ENCODE measurements around the gene DCLK1. TPM values are rescaled to one million over a fixed set of nuclear protein-coding genes. Genes with fewer than 3 reads are reported as not detected.

The DCLK1 gene
- total and polyA plus RNA-seq, 2 experiments from 2014 or later: 0.16 to 2.9 TPM

DNA sequence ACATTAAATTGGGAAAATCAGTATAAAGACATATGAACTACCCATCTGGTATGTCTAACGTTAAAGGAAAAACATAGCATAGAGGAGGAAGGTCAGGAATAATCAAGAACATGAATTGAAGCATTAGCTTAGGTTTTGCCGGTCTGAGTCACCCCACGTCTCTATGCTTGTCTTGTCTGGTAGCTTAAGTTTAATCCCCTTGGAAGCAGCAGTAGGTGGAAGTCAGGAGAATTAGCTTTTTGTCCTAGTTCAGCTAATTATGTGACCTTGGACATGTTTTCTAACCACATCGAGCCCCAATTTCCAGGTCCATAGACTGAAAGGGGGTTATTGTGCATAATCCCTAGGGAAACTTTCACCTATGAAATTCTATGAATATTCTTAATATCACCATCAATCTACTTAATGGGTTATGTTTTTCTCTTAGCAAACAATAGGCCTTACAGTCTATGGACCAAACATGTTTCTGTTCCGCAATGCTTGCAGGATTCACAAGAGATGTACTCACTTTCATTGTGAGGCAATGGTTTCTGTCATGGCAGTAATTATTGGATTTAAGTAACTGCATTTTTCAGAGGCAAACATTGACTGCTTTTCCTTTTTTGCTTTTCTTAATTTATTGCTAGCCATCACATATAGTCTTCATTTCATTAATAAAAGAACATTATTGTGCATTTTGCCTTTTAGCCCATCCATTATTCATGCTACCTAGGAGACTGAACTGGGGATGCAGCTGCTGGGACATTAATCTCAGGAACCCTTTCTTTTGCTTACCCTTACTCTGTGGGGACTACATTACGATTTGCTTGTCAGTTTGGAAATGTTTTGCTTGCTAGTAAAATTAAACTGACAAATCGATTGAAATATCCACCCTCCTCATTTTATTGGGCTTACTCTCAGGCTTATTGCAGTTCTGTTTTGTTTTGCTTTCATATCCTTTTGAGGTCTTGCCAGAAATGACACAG, 349.9 kb downstream of the DCLK1 start:
- 62% methylated on average over 7 of the region's 7 CpGs for WGBS (ENCODE audit: low lambda C conversion rate, missing lambda C conversion rate)
- no peaks in the 10 kb centered on the region for H3K36me3 ChIP-seq (replicated peaks; ENCODE audit: insufficient read depth, low read depth)
- no peak overlapping the region for H2AFZ ChIP-seq
- no peak overlapping the region for H3K4me2 ChIP-seq
- H4K20me1 ChIP-seq (ENCODE audit: insufficient read depth, poor library complexity, severe bottlenecking): no peaks in the 10 kb centered on the region
- H3K27ac ChIP-seq: no peak overlapping the region
- H3K9me3 ChIP-seq (ENCODE audit: low read depth): no peaks in the 10 kb centered on the region
- no peaks in the 10 kb centered on the region for H3K9me2 ChIP-seq (replicated peaks; ENCODE audit: insufficient read depth)
- no peaks in the 10 kb centered on the region for H3K79me2 ChIP-seq
- no peaks in the 10 kb centered on the region for H3K27me3 ChIP-seq
- H3K4me1 ChIP-seq (ENCODE audit: insufficient read depth): peaks cover 6% of the 10 kb centered on the region
- TF ChIP-seq, protein P1, sequence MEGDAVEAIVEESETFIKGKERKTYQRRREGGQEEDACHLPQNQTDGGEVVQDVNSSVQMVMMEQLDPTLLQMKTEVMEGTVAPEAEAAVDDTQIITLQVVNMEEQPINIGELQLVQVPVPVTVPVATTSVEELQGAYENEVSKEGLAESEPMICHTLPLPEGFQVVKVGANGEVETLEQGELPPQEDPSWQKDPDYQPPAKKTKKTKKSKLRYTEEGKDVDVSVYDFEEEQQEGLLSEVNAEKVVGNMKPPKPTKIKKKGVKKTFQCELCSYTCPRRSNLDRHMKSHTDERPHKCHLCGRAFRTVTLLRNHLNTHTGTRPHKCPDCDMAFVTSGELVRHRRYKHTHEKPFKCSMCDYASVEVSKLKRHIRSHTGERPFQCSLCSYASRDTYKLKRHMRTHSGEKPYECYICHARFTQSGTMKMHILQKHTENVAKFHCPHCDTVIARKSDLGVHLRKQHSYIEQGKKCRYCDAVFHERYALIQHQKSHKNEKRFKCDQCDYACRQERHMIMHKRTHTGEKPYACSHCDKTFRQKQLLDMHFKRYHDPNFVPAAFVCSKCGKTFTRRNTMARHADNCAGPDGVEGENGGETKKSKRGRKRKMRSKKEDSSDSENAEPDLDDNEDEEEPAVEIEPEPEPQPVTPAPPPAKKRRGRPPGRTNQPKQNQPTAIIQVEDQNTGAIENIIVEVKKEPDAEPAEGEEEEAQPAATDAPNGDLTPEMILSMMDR (IDR thresholded peaks at IDR 0.05; ENCODE audit: poor library complexity): no peak
- TF ChIP-seq EZH2 (IDR thresholded peaks at IDR 0.05; ENCODE audit: borderline replicate concordance) (no peak), EZH2phosphoT487 (IDR thresholded peaks at IDR 0.05; ENCODE audit: low read depth, severe bottlenecking, unreplicated experiment) (no peak)
- no peak overlapping the region for H3K4me3 ChIP-seq
- DNase-seq (ENCODE audit: low spot score): no peak

DNA sequence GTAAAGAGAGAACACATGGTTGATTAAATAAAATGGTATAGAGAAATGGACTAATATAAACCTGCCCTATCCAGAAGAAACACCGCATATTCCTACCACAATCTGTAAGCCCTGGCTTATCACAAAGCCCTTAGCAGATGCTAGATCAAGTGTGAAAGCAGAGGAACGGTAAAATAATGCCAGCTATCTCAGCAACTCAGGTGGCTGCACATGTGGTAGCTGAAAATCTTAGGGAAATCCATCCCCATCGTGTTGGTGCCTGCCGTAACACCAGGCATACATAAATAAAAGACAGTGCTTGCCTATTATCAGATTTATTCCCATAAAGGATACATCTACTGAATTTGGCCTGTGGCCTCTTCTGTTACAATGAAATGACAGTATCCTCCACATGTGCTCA, 350.6 kb downstream of the DCLK1 start:
- no peaks in the 10 kb centered on the region for H3K36me3 ChIP-seq (replicated peaks; ENCODE audit: insufficient read depth, low read depth)
- H3K79me2 ChIP-seq: no peaks in the 10 kb centered on the region
- H3K27ac ChIP-seq: no peak overlapping the region
- no peak overlapping the region for H3K4me3 ChIP-seq
- 59% methylated on average over 4 of the region's 4 CpGs for WGBS (ENCODE audit: low lambda C conversion rate, missing lambda C conversion rate)
- no peaks in the 10 kb centered on the region for H3K9me3 ChIP-seq (ENCODE audit: low read depth)
- H2AFZ ChIP-seq: no peak overlapping the region
- no peaks in the 10 kb centered on the region for H3K27me3 ChIP-seq
- no peaks in the 10 kb centered on the region for H4K20me1 ChIP-seq (ENCODE audit: insufficient read depth, poor library complexity, severe bottlenecking)
- peaks cover 3% of the 10 kb centered on the region for H3K4me1 ChIP-seq (ENCODE audit: insufficient read depth)
- no peaks in the 10 kb centered on the region for H3K9me2 ChIP-seq (replicated peaks; ENCODE audit: insufficient read depth)
- DNase-seq (ENCODE audit: low spot score): no peak
- H3K4me2 ChIP-seq: no peak overlapping the region
- no peak for TF ChIP-seq EZH2 (IDR thresholded peaks at IDR 0.05; ENCODE audit: borderline replicate concordance)
- no peak for TF ChIP-seq EZH2phosphoT487 (IDR thresholded peaks at IDR 0.05; ENCODE audit: low read depth, severe bottlenecking, unreplicated experiment)
- TF ChIP-seq, protein P1 (IDR thresholded peaks at IDR 0.05; ENCODE audit: poor library complexity): no peak

DNA sequence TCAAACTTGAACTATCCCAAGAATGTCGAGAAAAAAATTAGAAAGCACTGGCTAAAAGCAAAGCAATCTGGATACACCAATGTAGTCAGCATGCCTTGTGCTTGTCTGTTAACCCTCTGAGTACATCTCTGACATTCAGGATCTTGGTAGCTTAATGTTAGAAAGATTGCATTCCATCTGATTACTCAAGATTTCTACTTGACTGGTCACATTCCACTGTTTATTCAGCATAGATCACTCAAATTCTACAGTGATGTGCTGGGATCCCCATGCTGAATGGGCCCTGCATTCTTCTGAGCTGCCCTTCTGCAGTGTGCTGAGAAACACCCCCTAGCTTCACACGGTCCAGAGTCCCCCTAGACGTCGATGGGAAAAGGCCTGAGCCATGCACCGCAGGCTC, 359.3 kb downstream of the DCLK1 start:
- Histone ChIP-seq H2AFZ (no peak overlapping the region), H3K79me2 (no peaks in the 10 kb centered on the region), H3K36me3 (replicated peaks; ENCODE audit: insufficient read depth, low read depth) (no peaks in the 10 kb centered on the region), H3K4me1 (ENCODE audit: insufficient read depth) (peaks cover 3% of the 10 kb centered on the region), H3K9me3 (ENCODE audit: low read depth) (no peaks in the 10 kb centered on the region), H3K27me3 (no peaks in the 10 kb centered on the region), H4K20me1 (ENCODE audit: insufficient read depth, poor library complexity, severe bottlenecking) (no peaks in the 10 kb centered on the region), H3K27ac (no peak overlapping the region), H3K4me3 (no peak overlapping the region), H3K4me2 (no peak overlapping the region), H3K9me2 (replicated peaks; ENCODE audit: insufficient read depth) (no peaks in the 10 kb centered on the region)
- 35% methylated on average over 5 of the region's 5 CpGs for WGBS (ENCODE audit: low lambda C conversion rate, missing lambda C conversion rate)
- TF ChIP-seq, protein P1 (IDR thresholded peaks at IDR 0.05; ENCODE audit: poor library complexity): no peak
- TF ChIP-seq EZH2phosphoT487 (IDR thresholded peaks at IDR 0.05; ENCODE audit: low read depth, severe bottlenecking, unreplicated experiment): no peak
- DNase-seq (ENCODE audit: low spot score): no peak

Measured in hepatocyte (in vitro differentiated cells).